Caco-2 (cell line): ENCODE data around the gene SVEP1. TPM values are rescaled to one million over a fixed set of nuclear protein-coding genes. Genes with fewer than 3 reads are reported as not detected.

ENCODE experiments used
- BruUV-seq: library from RNA; stranded (reverse); fragments of 400-500 nt; replicated peaks from 2 replicates; lab custom pipeline; 2021; lab: Mats Ljungman, UMichigan
- CTCF ChIA-PET: fragments of 300-600 bp; sonication (Branson Sonifier 250); formaldehyde crosslinking; loops from one replicate; lab custom pipeline; 2022; ENCODE audit warnings: antibody characterized with exemption; lab: Charles Lee
- POLR2A ChIA-PET: fragments of 300-600 bp; sonication (Branson Sonifier 250); formaldehyde crosslinking; loops from one replicate; lab custom pipeline; 2022; ENCODE audit warnings: antibody characterized with exemption; lab: Charles Lee
- DNase-seq, 2 experiments: peaks; one replicate each; pipeline versions ENCODE4 v3.0.0 to v3.0.0-alpha.2; 2020 to 2022
- H3K27me3 ChIP-seq: replicated peaks from 2 replicates; pipeline ENCODE4 v1.6.0; 2011; ENCODE audit warnings: low read length; ENCODE audit not compliant: control insufficient read depth, insufficient read depth
- H3K36me3 ChIP-seq: 2 replicates; pipeline ENCODE4 v1.5.1; 2011; ENCODE audit warnings: low read length; ENCODE audit not compliant: control insufficient read depth, insufficient read depth
- H3K4me1 ChIP-seq: fragments of 250-450 bp; sonication (Bioruptor Pico); 2 replicates; pipeline ENCODE4 v1.5.1; 2020; ENCODE audit warnings: mild to moderate bottlenecking
- H3K4me3 ChIP-seq: 2 replicates; pipeline ENCODE4 v1.5.1; 2011; ENCODE audit warnings: low read depth, mild to moderate bottlenecking, control low read depth, low read length
- H3K9me3 ChIP-seq: fragments of 250-450 bp; sonication (Bioruptor Pico); 2 replicates; pipeline ENCODE4 v1.5.1; 2020; ENCODE audit warnings: mild to moderate bottlenecking, moderate library complexity
- H3K27ac Mint-ChIP-seq: one replicate; pipeline ENCODE4 v1.8.0; 2022; ENCODE audit warnings: mixed read lengths; ENCODE audit not compliant: unreplicated experiment
- H3K27me3 Mint-ChIP-seq: one replicate; pipeline ENCODE4 v1.8.0; 2022; ENCODE audit warnings: mixed read lengths; ENCODE audit not compliant: insufficient read depth, unreplicated experiment
- H3K36me3 Mint-ChIP-seq: one replicate; pipeline ENCODE4 v1.8.0; 2022; ENCODE audit warnings: mild to moderate bottlenecking, mixed read lengths; ENCODE audit not compliant: insufficient read depth, unreplicated experiment
- H3K4me1 Mint-ChIP-seq: one replicate; pipeline ENCODE4 v1.8.0; 2022; ENCODE audit warnings: low read depth, mixed read lengths; ENCODE audit not compliant: unreplicated experiment
- H3K4me3 Mint-ChIP-seq: one replicate; pipeline ENCODE4 v1.8.0; 2022; ENCODE audit warnings: mild to moderate bottlenecking, moderate library complexity, mixed read lengths; ENCODE audit not compliant: unreplicated experiment
- H3K9me3 Mint-ChIP-seq: one replicate; pipeline ENCODE4 v1.8.0; 2022; ENCODE audit warnings: mixed read lengths; ENCODE audit not compliant: unreplicated experiment
- CTCF ChIP-seq, 2 experiments: fragments of 200-600 bp in 1 of 2; IDR thresholded peaks; 1 replicate in 1 of 2; 2 replicates in 1 of 2; pipeline versions ENCODE4 v1.5.1 to v1.8.0; 2011 to 2022; ENCODE audit warnings: antibody characterized with exemption in 1 of 2, control low read depth in 1 of 2, inconsistent platforms in 1 of 2, low read depth in 1 of 2, low read length in 1 of 2, mild to moderate bottlenecking in 1 of 2, moderate library complexity in 1 of 2; ENCODE audit not compliant: insufficient read depth in 1 of 2, severe bottlenecking in 1 of 2, unreplicated experiment in 1 of 2
- intact Hi-C: fragments of 100-400 bp; cut with micrococcal nuclease; formaldehyde crosslinking; loops from one replicate; pipeline ENCODE4 v1.10.0; 2022; ENCODE audit not compliant: unreplicated experiment
- total RNA-seq: library from RNA; stranded (reverse); gene quantifications from 2 replicates; pipeline ENCODE4 v1.2.3, GENCODE V29; 2022

Gene SVEP1
- total RNA-seq, 1 experiment from 2014 or later = 2.9 TPM

DNA sequence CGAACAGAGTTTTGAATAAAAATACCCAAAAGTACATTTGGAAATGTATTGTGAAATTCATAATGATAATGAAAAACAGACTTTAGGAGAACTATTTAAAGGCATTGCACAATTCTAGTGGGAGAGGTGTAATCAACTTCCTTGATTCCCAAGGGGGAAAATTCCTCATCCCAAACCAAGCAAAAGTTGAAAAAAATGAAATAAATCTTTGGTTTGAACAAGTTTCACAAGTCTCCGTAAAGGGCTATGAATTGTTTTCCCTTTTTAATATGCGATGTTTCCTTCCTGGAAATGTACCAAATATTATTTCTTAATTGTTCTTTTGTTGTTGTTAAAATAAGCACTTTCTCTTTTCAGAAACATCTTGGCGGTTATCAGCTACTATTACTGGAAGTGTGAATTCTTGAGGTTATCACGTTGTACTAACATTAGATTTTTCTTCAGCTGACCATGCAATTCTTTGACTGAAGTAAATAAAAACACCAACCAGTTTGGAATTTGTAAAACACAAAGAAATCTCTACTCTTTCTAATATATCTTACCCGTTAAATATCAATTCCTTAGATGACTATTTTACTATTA is 59.3 kb downstream of the SVEP1 start:
- POLR2A ChIA-PET = no interaction called here

GRCh38 chr9:110517483-110517882 is 62.1 kb downstream of the SVEP1 start:
- BruUV-seq = no TSS peak
- POLR2A ChIA-PET = no interaction called here
- H3K36me3 ChIP-seq = no peaks in the 10 kb centered on the region
- Mint-ChIP-seq H3K36me3 (no peaks in the 10 kb centered on the region), H3K9me3 (no peaks in the 10 kb centered on the region), H3K4me3 (no peak overlapping the region), H3K27me3 (peaks cover 9% of the 10 kb centered on the region), H3K4me1 (no peaks in the 10 kb centered on the region), H3K27ac (no peak overlapping the region)
- no peak for DNase-seq
- H3K4me3 ChIP-seq = no peak overlapping the region
- TF ChIP-seq CTCF (IDR thresholded peaks at IDR 0.05; ENCODE audit: insufficient read depth in 1 of 2, low read depth in 1 of 2, low read length in 1 of 2, severe bottlenecking in 1 of 2, unreplicated experiment in 1 of 2) = no peak
- intact Hi-C loops = no loop called here
- CTCF ChIA-PET = no interaction called here
- no peaks in the 10 kb centered on the region for H3K4me1 ChIP-seq
- H3K9me3 ChIP-seq = no peaks in the 10 kb centered on the region
- no peaks in the 10 kb centered on the region for H3K27me3 ChIP-seq

More for the DNA sequence above, 59.3 kb downstream of the SVEP1 start:
- CTCF ChIA-PET = no interaction called here
- Mint-ChIP-seq H3K4me1 (no peaks in the 10 kb centered on the region), H3K9me3 (no peaks in the 10 kb centered on the region), H3K4me3 (no peak overlapping the region), H3K36me3 (no peaks in the 10 kb centered on the region), H3K27me3 (peaks cover 15% of the 10 kb centered on the region), H3K27ac (no peak overlapping the region)
- intact Hi-C loops = no loop called here
- Histone ChIP-seq H3K9me3 (no peaks in the 10 kb centered on the region), H3K27me3 (no peaks in the 10 kb centered on the region), H3K4me1 (no peaks in the 10 kb centered on the region), H3K36me3 (no peaks in the 10 kb centered on the region), H3K4me3 (no peak overlapping the region)
- BruUV-seq = no TSS peak
- no peak for TF ChIP-seq CTCF (IDR thresholded peaks at IDR 0.05; ENCODE audit: insufficient read depth in 1 of 2, low read depth in 1 of 2, low read length in 1 of 2, severe bottlenecking in 1 of 2, unreplicated experiment in 1 of 2)
- no peak for DNase-seq

GRCh38 chr9:110514897-110515296 is 64.6 kb downstream of the SVEP1 start:
- CTCF ChIA-PET = no interaction called here
- Histone ChIP-seq H3K36me3 (no peaks in the 10 kb centered on the region), H3K9me3 (no peaks in the 10 kb centered on the region), H3K4me1 (no peaks in the 10 kb centered on the region), H3K4me3 (no peak overlapping the region), H3K27me3 (no peaks in the 10 kb centered on the region)
- peaks cover 19% of the 10 kb centered on the region for H3K27me3 Mint-ChIP-seq
- TF ChIP-seq CTCF (IDR thresholded peaks at IDR 0.05; ENCODE audit: insufficient read depth in 1 of 2, low read depth in 1 of 2, low read length in 1 of 2, severe bottlenecking in 1 of 2, unreplicated experiment in 1 of 2) = no peak
- no peaks in the 10 kb centered on the region for H3K4me1 Mint-ChIP-seq
- intact Hi-C loops = no loop called here
- H3K27ac Mint-ChIP-seq = no peak overlapping the region
- BruUV-seq = no TSS peak
- no peak overlapping the region for H3K4me3 Mint-ChIP-seq
- POLR2A ChIA-PET = no interaction called here
- no peaks in the 10 kb centered on the region for H3K9me3 Mint-ChIP-seq
- DNase-seq = no peak
- H3K36me3 Mint-ChIP-seq = no peaks in the 10 kb centered on the region
